Endothelial cell of umbilical vein (primary cell): ENCODE measurements around the gene OCRL. TPM values are rescaled to one million over a fixed set of nuclear protein-coding genes. Genes with fewer than 3 reads are reported as not detected.

Experiments used
- BruUV-seq: library from RNA; stranded (reverse); fragments of 400-500 nt; replicated peaks from 2 replicates; lab custom pipeline; 2021; lab: Mats Ljungman, UMichigan
- CTCF ChIA-PET: fragments of 300-600, 350-600 bp; sonication (Branson Sonifier 250); formaldehyde crosslinking; loops from one replicate; lab custom pipeline; 2021; ENCODE audit warnings: antibody characterized with exemption, inconsistent platforms; lab: Charles Lee
- POLR2A ChIA-PET: fragments of 300-600, 350-600 bp; sonication (Branson Sonifier 250); formaldehyde crosslinking; loops from one replicate; lab custom pipeline; 2021; ENCODE audit warnings: antibody characterized with exemption, inconsistent platforms; lab: Charles Lee
- DNase-seq: peaks from one replicate; pipeline ENCODE4 v3.0.0-alpha.2; 2011; ENCODE audit warnings: low read depth, low spot score
- FAIRE-seq: peaks from 2 replicates; lab custom pipeline; 2011; peaks lifted over from hg19 to GRCh38; lab: Jason Lieb, UNC
- H2AFZ ChIP-seq: 2 replicates; pipeline ENCODE4 v1.6.0; 2012; ENCODE audit warnings: low read depth, low read length, control low read depth, inconsistent platforms
- H3K27ac ChIP-seq: 2 replicates; pipeline ENCODE4 v1.5.1; 2011; ENCODE audit warnings: low read depth, mild to moderate bottlenecking, control low read depth, low read length, moderate library complexity; ENCODE audit not compliant: insufficient read depth
- H3K27me3 ChIP-seq, 2 experiments: 2 replicates each; pipeline versions ENCODE4 v1.6.0 to v1.6.1; 2011; ENCODE audit warnings: low read length in 2 of 2, mixed read lengths in 1 of 2; ENCODE audit not compliant: control insufficient read depth in 2 of 2, insufficient read depth in 2 of 2
- H3K36me3 ChIP-seq, 2 experiments: 2 replicates in 1 of 2; 3 replicates in 1 of 2; pipeline ENCODE4 v1.5.1; 2011; ENCODE audit warnings: low read length in 2 of 2, mild to moderate bottlenecking in 1 of 2, moderate library complexity in 1 of 2; ENCODE audit not compliant: control insufficient read depth in 2 of 2, insufficient read depth in 2 of 2; ENCODE audit errors: extremely low read depth in 1 of 2
- H3K4me1 ChIP-seq: 3 replicates; pipeline ENCODE4 v1.5.1; 2011; ENCODE audit warnings: mild to moderate bottlenecking, low read length; ENCODE audit not compliant: control insufficient read depth, insufficient read depth; ENCODE audit errors: extremely low read depth
- H3K4me2 ChIP-seq: 2 replicates; pipeline ENCODE4 v1.6.1; 2011; ENCODE audit warnings: low read length, control low read depth, mixed read lengths; ENCODE audit not compliant: insufficient read depth
- H3K4me3 ChIP-seq, 3 experiments: fragments of 200-600 bp in 1 of 3; sonication (generic), shearing (Covaris generic) in 1 of 3; replicated peaks in 1 of 3; 2 replicates each; pipeline ENCODE4 v1.5.1; 2011 to 2016; ENCODE audit warnings: control low read depth in 3 of 3, low read length in 3 of 3, mild to moderate bottlenecking in 2 of 3, inconsistent platforms in 1 of 3, low read depth in 1 of 3, moderate library complexity in 1 of 3; ENCODE audit not compliant: insufficient read depth in 1 of 3
- H3K79me2 ChIP-seq: 2 replicates; pipeline ENCODE4 v1.6.0; 2012; ENCODE audit warnings: low read length, inconsistent platforms; ENCODE audit not compliant: control insufficient read depth, insufficient read depth
- H3K9ac ChIP-seq: replicated peaks from 2 replicates; pipeline ENCODE3; 2011; ENCODE audit warnings: low read length, control low read depth; ENCODE audit not compliant: insufficient read depth; ENCODE audit errors: extremely low read depth
- H3K9me1 ChIP-seq: replicated peaks from 3 replicates; pipeline ENCODE4 v1.6.0; 2011; ENCODE audit warnings: mild to moderate bottlenecking, low read length; ENCODE audit not compliant: control insufficient read depth, insufficient read depth; ENCODE audit errors: extremely low read depth
- H3K9me3 ChIP-seq: replicated peaks from 2 replicates; pipeline ENCODE4 v1.5.1; 2012; ENCODE audit warnings: low read length, inconsistent platforms; ENCODE audit not compliant: control insufficient read depth, insufficient read depth
- H4K20me1 ChIP-seq: replicated peaks from 2 replicates; pipeline ENCODE3; 2011; ENCODE audit warnings: mild to moderate bottlenecking, low read length; ENCODE audit not compliant: control insufficient read depth, insufficient read depth; ENCODE audit errors: extremely low read depth
- CTCF ChIP-seq, 2 donors: IDR thresholded peaks; 1 replicate in 1 of 2; 2 replicates in 1 of 2; pipeline ENCODE4 v1.5.1; 2011; ENCODE audit warnings: low read length in 2 of 2, mild to moderate bottlenecking in 2 of 2, moderate library complexity in 2 of 2, control low read depth in 1 of 2, inconsistent platforms in 1 of 2, low read depth in 1 of 2; ENCODE audit not compliant: insufficient read depth in 1 of 2; ENCODE audit errors: extremely low read depth in 1 of 2
- EZH2 ChIP-seq: IDR thresholded peaks from 2 replicates; pipeline ENCODE4 v1.6.1; 2012; ENCODE audit warnings: borderline replicate concordance, low read depth, mild to moderate bottlenecking, moderate library complexity, low read length, inconsistent platforms; ENCODE audit not compliant: severe bottlenecking
- FOS ChIP-seq: IDR thresholded peaks from 2 replicates; pipeline ENCODE4 v1.6.1; 2011; ENCODE audit warnings: mild to moderate bottlenecking, low read length, moderate library complexity, borderline replicate concordance; ENCODE audit not compliant: insufficient read depth
- GATA2 ChIP-seq: IDR thresholded peaks from 2 replicates; pipeline ENCODE4 v1.7.0; 2011; ENCODE audit warnings: low read depth, mild to moderate bottlenecking, moderate library complexity, mixed read lengths, low read length; ENCODE audit not compliant: insufficient read length, insufficient read depth
- JUN ChIP-seq: IDR thresholded peaks from 2 replicates; pipeline ENCODE4 v1.6.1; 2011; ENCODE audit warnings: borderline replicate concordance, low read depth; ENCODE audit not compliant: insufficient read length, insufficient read depth
- MYC ChIP-seq: IDR thresholded peaks from one replicate; pipeline ENCODE4 v1.6.1; 2011; ENCODE audit warnings: mild to moderate bottlenecking, low read depth, low read length
- POLR2A ChIP-seq: IDR thresholded peaks from 2 replicates; pipeline ENCODE4 v1.6.1; 2012; ENCODE audit warnings: low read depth, mild to moderate bottlenecking, control low read depth, low read length
- POLR2AphosphoS5 ChIP-seq: IDR thresholded peaks from 2 replicates; pipeline ENCODE4 v1.6.1; 2012; ENCODE audit warnings: low read depth, mild to moderate bottlenecking, control low read depth, low read length, moderate library complexity; ENCODE audit not compliant: insufficient read depth
- dilution Hi-C: fragments of 300-500 bp; cut with MboI; formaldehyde crosslinking; loops from one replicate; pipeline ENCODE4 v1.15.0; 2019; ENCODE audit warnings: low sequenced_read_pairs; ENCODE audit not compliant: extremely low pct_ligation_motif_present
- intact Hi-C: fragments of 100-400 bp; cut with micrococcal nuclease; formaldehyde crosslinking; loops from one replicate; pipeline ENCODE4 v1.10.0; 2022
- polyA plus RNA-seq, 4 experiments: library from polyadenylated mRNA; depleted of rRNA in 3 of 4; stranded (reverse) in 3 of 4; unstranded in 1 of 4; fragments of >200 nt; gene quantifications; 2 replicates each; pipeline versions ENCODE4 v1.2.1 to v1.2.3, GENCODE V29; 2011 to 2012; ENCODE audit warnings: missing spikeins in 1 of 4
- total RNA-seq: library from RNA; stranded (reverse); gene quantifications from 2 replicates; pipeline ENCODE4 v1.2.3, GENCODE V29; 2021
- TF ChIP-seq, protein P1 (sequence below): IDR thresholded peaks from 2 replicates; pipeline ENCODE4 v1.6.1; 2011; ENCODE audit not compliant: insufficient read depth, insufficient read length

Gene OCRL
- total and polyA plus RNA-seq, 2 donors (not counting 3 experiments of a cell fraction or from before 2014, with no cell fraction given), result 14.6 to 20.9 TPM

DNA sequence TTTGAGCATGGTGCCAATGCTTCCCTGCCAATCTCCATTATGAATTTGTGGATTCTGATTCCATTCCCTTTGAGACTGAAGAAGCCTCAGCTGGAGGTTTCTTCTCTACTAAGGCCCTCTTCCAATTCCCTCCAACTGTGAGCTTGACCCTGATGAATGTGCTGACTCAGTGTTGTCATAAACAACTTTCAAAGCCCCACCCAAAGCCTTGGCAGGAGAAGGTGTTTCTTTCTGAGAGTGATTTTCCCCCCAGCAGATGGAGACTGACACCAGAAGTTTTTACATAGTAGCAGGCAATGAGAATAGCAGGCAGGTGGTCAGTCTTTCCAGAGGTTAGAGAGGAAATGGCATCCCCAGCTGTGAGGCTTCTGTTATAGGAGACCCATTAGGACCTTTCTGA, 53.1 kb downstream of the OCRL start:
- Histone ChIP-seq H3K9me1 (no peaks in the 10 kb centered on the region), H3K9me3 (no peaks in the 10 kb centered on the region), H3K9ac (no peak overlapping the region), H3K4me2 (no peak overlapping the region), H3K36me3 (peaks cover 0 to 5% of the 10 kb centered on the region in 2 experiments), H3K27ac (no peak overlapping the region), H4K20me1 (no peaks in the 10 kb centered on the region), H3K4me1 (no peaks in the 10 kb centered on the region), H2AFZ (no peak overlapping the region), H3K27me3 (no peaks in the 10 kb centered on the region), H3K79me2 (no peaks in the 10 kb centered on the region), H3K4me3 (no peak overlapping the region)
- intact Hi-C loops (no loop called here), dilution Hi-C loops (no loop called here)
- FAIRE-seq, result peak; percentile 35
- ChIA-PET CTCF (interaction anchor here (1.0 kb wide), 1 partner anchor 8 kb away, joined by 4 read pairs; no protein-coding TSS in a partner anchor), POLR2A (no interaction called here)
- TF ChIP-seq, protein P1, sequence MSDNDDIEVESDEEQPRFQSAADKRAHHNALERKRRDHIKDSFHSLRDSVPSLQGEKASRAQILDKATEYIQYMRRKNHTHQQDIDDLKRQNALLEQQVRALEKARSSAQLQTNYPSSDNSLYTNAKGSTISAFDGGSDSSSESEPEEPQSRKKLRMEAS, result no peak
- TF ChIP-seq FOS (no peak), EZH2 (no peak), POLR2A (no peak), POLR2AphosphoS5 (no peak), GATA2 (no peak), JUN (no peak), CTCF (IDR thresholded peaks at IDR 0.05; ENCODE audit: extremely low read depth in 1 of 2, insufficient read depth in 1 of 2, low read depth in 1 of 2, low read length in 2 of 2) (no peak), MYC (no peak)
- no peak for DNase-seq
- no TSS peak for BruUV-seq
